ENCODE results near the gene CDHR1. TPM values are rescaled to one million over a fixed set of nuclear protein-coding genes. Genes with fewer than 3 reads are reported as not detected.

Gene CDHR1
- total and polyA plus RNA-seq, 4 donors, result 0.07 to 0.51 (median 0.14) TPM

GRCh38 chr10:84243759-84244158 is 49.4 kb downstream of the CDHR1 start:
- no peak for DNase-seq (ENCODE audit: low spot score)
- H3K9me3 ChIP-seq (ENCODE audit: control insufficient read depth in 4 of 4, low read length in 3 of 4), result peaks cover 0 to 1% (median 0%) of the 10 kb centered on the region in 4 donors
- no peaks in the 10 kb centered on the region for H3K27me3 ChIP-seq (ENCODE audit: control insufficient read depth in 4 of 4, insufficient read depth in 4 of 4, low read length in 3 of 4)
- WGBS, result 94% methylated on average over 3 of the region's 3 CpGs
- H3K4me3 ChIP-seq (ENCODE audit: low read depth in 1 of 3, low read length in 3 of 3), result no peak overlapping the region
- H3K9ac ChIP-seq (ENCODE audit: low read depth in 1 of 2, low read length in 2 of 2), result no peak overlapping the region
- H3K4me1 ChIP-seq (ENCODE audit: control insufficient read depth in 4 of 4, insufficient read depth in 4 of 4, low read length in 3 of 4), result no peaks in the 10 kb centered on the region
- TF ChIP-seq FOXA2 (IDR thresholded peaks at IDR 0.05), result no peak
- TF ChIP-seq, protein P1, sequence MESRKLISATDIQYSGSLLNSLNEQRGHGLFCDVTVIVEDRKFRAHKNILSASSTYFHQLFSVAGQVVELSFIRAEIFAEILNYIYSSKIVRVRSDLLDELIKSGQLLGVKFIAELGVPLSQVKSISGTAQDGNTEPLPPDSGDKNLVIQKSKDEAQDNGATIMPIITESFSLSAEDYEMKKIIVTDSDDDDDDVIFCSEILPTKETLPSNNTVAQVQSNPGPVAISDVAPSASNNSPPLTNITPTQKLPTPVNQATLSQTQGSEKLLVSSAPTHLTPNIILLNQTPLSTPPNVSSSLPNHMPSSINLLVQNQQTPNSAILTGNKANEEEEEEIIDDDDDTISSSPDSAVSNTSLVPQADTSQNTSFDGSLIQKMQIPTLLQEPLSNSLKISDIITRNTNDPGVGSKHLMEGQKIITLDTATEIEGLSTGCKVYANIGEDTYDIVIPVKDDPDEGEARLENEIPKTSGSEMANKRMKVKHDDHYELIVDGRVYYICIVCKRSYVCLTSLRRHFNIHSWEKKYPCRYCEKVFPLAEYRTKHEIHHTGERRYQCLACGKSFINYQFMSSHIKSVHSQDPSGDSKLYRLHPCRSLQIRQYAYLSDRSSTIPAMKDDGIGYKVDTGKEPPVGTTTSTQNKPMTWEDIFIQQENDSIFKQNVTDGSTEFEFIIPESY (IDR thresholded peaks at IDR 0.05), result no peak
- no peak for TF ChIP-seq RXRA (IDR thresholded peaks at IDR 0.05)
- TF ChIP-seq TAF1 (conservative IDR thresholded peaks at IDR 0.05), result no peak
- no peak for TF ChIP-seq GABPA (IDR thresholded peaks at IDR 0.05 in 1 of 2, conservative IDR thresholded peaks at IDR 0.05 in 1 of 2)
- TF ChIP-seq NR2F2 (IDR thresholded peaks at IDR 0.05), result no peak
- TF ChIP-seq HNF4A (conservative IDR thresholded peaks at IDR 0.05), result no peak
- TF ChIP-seq, protein P2, sequence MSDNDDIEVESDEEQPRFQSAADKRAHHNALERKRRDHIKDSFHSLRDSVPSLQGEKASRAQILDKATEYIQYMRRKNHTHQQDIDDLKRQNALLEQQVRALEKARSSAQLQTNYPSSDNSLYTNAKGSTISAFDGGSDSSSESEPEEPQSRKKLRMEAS (IDR thresholded peaks at IDR 0.05), result no peak
- no peak for TF ChIP-seq EGR1 (IDR thresholded peaks at IDR 0.05; ENCODE audit: low read depth in 2 of 2)
- no peak for TF ChIP-seq HNF4G (IDR thresholded peaks at IDR 0.05)
- TF ChIP-seq FOXA1 (IDR thresholded peaks at IDR 0.05), result no peak
- no peaks in the 10 kb centered on the region for H3K36me3 ChIP-seq (ENCODE audit: control insufficient read depth in 4 of 4, insufficient read depth in 3 of 4, low read depth in 1 of 4, low read length in 3 of 4)
- H3K27ac ChIP-seq (ENCODE audit: low read depth in 1 of 2, low read length in 2 of 2), result no peak overlapping the region

DNA sequence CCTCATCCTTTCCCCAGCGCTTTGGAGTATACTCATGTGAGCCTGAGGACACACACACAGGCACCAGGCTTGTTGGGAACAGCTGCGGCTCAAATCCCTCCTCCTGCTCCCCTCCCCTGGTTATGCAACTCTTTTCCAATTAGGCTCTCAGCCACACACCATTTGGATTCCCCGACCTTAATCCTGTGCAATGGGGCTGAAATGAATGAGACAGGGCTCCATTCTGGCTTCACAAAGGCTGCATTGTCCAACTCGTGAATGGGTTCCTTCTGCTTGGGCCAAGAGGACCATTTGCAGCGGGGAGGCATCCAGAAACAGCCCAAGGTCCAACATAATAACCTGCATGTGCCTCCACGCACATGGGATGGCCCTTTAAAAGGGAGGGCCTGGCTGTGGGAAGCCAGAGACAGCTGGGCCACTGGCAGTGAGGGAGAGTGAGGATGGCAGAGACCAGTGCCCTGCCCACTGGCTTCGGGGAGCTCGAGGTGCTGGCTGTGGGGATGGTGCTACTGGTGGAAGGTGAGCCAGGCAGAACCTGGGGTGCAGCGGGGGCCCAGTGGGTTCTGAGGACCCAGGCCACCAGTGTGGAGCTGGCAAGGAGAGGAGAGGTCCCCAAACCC is 50.4 kb downstream of the CDHR1 start, which contains the start of gene RGR:
Gene RGR, plus strand, starts transcription at position 403 of the 620 bp plus-strand sequence. Its CDS starts 38 bp downstream, at position 441.
- no peak for DNase-seq (ENCODE audit: low spot score)
- TF ChIP-seq SP1 (IDR thresholded peaks at IDR 0.05) (no peak), GABPA (IDR thresholded peaks at IDR 0.05 in 1 of 2, conservative IDR thresholded peaks at IDR 0.05 in 1 of 2) (no peak), RAD21 (IDR thresholded peaks at IDR 0.05) (no peak), YY1 (IDR thresholded peaks at IDR 0.05) (no peak), TAF1 (conservative IDR thresholded peaks at IDR 0.05) (no peak), RXRA (IDR thresholded peaks at IDR 0.05) (no peak), HNF4G (IDR thresholded peaks at IDR 0.05) (no peak), FOXA1 (IDR thresholded peaks at IDR 0.05) (no peak), REST (IDR thresholded peaks at IDR 0.05) (no peak), EGR1 (IDR thresholded peaks at IDR 0.05; ENCODE audit: low read depth in 2 of 2) (no peak)
- TF ChIP-seq, protein P3, sequence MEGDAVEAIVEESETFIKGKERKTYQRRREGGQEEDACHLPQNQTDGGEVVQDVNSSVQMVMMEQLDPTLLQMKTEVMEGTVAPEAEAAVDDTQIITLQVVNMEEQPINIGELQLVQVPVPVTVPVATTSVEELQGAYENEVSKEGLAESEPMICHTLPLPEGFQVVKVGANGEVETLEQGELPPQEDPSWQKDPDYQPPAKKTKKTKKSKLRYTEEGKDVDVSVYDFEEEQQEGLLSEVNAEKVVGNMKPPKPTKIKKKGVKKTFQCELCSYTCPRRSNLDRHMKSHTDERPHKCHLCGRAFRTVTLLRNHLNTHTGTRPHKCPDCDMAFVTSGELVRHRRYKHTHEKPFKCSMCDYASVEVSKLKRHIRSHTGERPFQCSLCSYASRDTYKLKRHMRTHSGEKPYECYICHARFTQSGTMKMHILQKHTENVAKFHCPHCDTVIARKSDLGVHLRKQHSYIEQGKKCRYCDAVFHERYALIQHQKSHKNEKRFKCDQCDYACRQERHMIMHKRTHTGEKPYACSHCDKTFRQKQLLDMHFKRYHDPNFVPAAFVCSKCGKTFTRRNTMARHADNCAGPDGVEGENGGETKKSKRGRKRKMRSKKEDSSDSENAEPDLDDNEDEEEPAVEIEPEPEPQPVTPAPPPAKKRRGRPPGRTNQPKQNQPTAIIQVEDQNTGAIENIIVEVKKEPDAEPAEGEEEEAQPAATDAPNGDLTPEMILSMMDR (IDR thresholded peaks at IDR 0.05; ENCODE audit: low read depth, low read length, missing input control), result no peak
- TF ChIP-seq, protein P2 (IDR thresholded peaks at IDR 0.05), result no peak
- Histone ChIP-seq H3K27ac (ENCODE audit: low read depth in 1 of 2, low read length in 2 of 2) (no peak within 1 kb of the TSS), H3K27me3 (ENCODE audit: control insufficient read depth in 4 of 4, insufficient read depth in 4 of 4, low read length in 3 of 4) (no peaks in the 10 kb centered on the region), H3K36me3 (ENCODE audit: control insufficient read depth in 4 of 4, insufficient read depth in 3 of 4, low read depth in 1 of 4, low read length in 3 of 4) (no peaks in the 10 kb centered on the region), H3K9me3 (ENCODE audit: control insufficient read depth in 4 of 4, low read length in 3 of 4) (peaks cover 0 to 1% (median 0%) of the 10 kb centered on the region in 4 donors), H3K4me1 (ENCODE audit: control insufficient read depth in 4 of 4, insufficient read depth in 4 of 4, low read length in 3 of 4) (no peaks in the 10 kb centered on the region), H3K4me3 (ENCODE audit: low read depth in 1 of 3, low read length in 3 of 3) (no peak within 1 kb of the TSS), H3K9ac (ENCODE audit: low read depth in 1 of 2, low read length in 2 of 2) (no peak within 1 kb of the TSS)
- WGBS, result 67% methylated on average over 9 of the region's 9 CpGs

Measured in liver (tissue), 9 donors.